ENCODE data around the gene MYBPC2. TPM values are rescaled to one million over a fixed set of nuclear protein-coding genes. Genes with fewer than 3 reads are reported as not detected.

Gene MYBPC2
- total RNA-seq, 2 experiments from 2014 or later: 0.08 TPM; not detected in 1

DNA sequence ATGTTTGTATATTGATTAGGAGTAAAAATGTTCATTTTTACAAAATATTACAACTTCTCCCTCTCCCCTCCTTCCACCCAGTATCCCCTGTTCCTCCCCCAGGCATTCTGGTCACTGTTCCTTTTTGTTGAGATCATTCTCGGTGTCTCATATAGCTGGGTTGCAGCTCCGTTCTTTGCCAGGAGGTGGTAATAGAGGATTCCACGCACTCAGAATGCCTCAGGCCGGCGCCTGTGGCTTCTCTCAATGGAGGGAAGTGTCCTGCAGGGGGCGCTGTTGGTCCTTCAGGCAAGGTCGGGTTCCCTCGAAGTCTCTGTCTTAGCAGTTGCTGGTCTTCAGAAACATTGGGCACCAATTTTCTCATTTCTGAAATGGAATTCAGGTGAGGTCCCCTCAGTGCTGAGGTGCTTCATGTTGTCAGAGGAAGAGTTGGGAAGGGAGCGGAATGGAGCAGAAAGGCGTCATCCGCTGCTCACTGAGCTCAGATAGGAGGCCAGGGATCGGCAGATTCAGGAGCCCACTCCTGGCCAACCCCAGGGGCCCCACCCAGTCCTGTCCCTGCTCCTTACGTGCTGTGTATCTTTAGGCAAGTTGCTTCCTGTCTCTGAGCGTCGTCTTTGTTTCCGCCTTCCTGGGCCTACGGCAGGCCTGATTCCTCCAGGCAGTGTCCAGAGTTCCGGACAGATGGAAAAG, 54.3 kb downstream of the MYBPC2 start:
- H3K9me3 ChIP-seq (ENCODE audit: control insufficient read depth in 1 of 2, insufficient read depth in 1 of 2, low read length in 2 of 2): peaks cover 0 to 3% of the 10 kb centered on the region in 2 experiments
- intact Hi-C loops (cut with DNase I, micrococcal nuclease): no loop called here
- no peak for ATAC-seq (ENCODE audit: poor library complexity)
- POLR2A ChIA-PET: no interaction called here
- no peak overlapping the region for H3K4me3 ChIP-seq (ENCODE audit: low read length)
- H3K27ac Mint-ChIP-seq: no peak overlapping the region
- H3K36me3 ChIP-seq (ENCODE audit: insufficient read depth, low read length): peaks cover 11% of the 10 kb centered on the region
- H3K4me1 ChIP-seq (ENCODE audit: insufficient read depth, low read length): peaks cover 20% of the 10 kb centered on the region
- no peaks in the 10 kb centered on the region for H3K9me3 Mint-ChIP-seq
- no peaks in the 10 kb centered on the region for H3K27me3 ChIP-seq (ENCODE audit: control insufficient read depth in 1 of 2, insufficient read depth in 2 of 2, low read length in 2 of 2)
- CTCF ChIA-PET: no interaction called here
- H3K36me3 Mint-ChIP-seq (ENCODE audit: low read depth): peaks cover 59% of the 10 kb centered on the region
- H3K27me3 Mint-ChIP-seq: no peaks in the 10 kb centered on the region
- DNase-seq: peak in 12 of 14 experiments; percentile 17 to 74 (median 44)
- no peak overlapping the region for H3K4me3 Mint-ChIP-seq
- TF ChIP-seq, protein P1, sequence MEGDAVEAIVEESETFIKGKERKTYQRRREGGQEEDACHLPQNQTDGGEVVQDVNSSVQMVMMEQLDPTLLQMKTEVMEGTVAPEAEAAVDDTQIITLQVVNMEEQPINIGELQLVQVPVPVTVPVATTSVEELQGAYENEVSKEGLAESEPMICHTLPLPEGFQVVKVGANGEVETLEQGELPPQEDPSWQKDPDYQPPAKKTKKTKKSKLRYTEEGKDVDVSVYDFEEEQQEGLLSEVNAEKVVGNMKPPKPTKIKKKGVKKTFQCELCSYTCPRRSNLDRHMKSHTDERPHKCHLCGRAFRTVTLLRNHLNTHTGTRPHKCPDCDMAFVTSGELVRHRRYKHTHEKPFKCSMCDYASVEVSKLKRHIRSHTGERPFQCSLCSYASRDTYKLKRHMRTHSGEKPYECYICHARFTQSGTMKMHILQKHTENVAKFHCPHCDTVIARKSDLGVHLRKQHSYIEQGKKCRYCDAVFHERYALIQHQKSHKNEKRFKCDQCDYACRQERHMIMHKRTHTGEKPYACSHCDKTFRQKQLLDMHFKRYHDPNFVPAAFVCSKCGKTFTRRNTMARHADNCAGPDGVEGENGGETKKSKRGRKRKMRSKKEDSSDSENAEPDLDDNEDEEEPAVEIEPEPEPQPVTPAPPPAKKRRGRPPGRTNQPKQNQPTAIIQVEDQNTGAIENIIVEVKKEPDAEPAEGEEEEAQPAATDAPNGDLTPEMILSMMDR (IDR thresholded peaks at IDR 0.05): peak; percentile 58
- H3K27ac ChIP-seq (ENCODE audit: low read depth in 1 of 2, low read length in 2 of 2): no peak overlapping the region
- H3K4me1 Mint-ChIP-seq (ENCODE audit: low read depth): peaks cover 34% of the 10 kb centered on the region

DNA sequence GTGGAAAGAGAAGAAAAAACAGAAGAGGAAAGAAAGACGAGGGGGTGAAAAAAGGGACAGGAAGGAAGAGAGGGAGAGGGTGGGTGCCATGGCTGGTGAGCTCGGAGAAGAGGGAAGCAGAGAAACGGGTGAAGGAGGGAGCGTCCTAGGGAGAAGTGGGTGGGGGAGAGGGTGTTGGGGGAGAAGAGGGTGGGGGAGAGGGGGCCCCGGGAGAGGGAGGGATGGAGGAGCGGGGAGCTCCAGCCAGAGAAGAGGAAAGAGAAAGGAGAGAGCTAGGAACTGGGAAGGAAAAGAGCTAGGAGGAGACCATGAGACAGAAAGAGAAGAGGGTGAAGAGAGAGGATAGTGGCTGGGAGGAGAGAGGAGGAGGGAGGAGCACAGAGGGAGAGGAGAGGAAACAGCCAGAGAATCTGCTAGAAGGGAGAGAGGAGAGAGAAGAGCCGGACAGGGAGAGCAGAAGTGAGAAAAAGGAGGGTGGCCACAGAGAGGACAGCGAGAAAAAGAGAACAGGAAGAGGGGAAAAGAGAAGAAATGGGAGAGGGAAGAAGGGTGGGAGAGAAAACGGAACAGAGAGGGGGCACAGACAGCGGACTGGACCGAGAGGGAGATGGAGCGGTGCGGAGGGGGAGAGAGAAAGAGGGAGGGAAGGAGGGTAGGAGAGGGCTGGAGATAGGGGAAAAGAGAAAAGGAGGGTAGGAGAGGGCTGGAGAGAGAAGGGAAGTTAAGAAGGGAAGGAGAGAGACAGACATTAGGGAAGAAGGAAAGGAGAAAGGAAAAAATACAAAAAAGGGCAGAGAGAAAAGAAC, 55.9 kb downstream of the MYBPC2 start:
- peaks cover 0 to 3% of the 10 kb centered on the region in 2 experiments for H3K9me3 ChIP-seq (ENCODE audit: control insufficient read depth in 1 of 2, insufficient read depth in 1 of 2, low read length in 2 of 2)
- no peaks in the 10 kb centered on the region for H3K27me3 Mint-ChIP-seq
- H3K4me1 Mint-ChIP-seq (ENCODE audit: low read depth): peaks cover 39% of the 10 kb centered on the region
- TF ChIP-seq, protein P1 (IDR thresholded peaks at IDR 0.05): no peak
- DNase-seq (no peak), ATAC-seq (ENCODE audit: poor library complexity) (no peak)
- ChIA-PET POLR2A (no interaction called here), CTCF (no interaction called here)
- H3K27ac Mint-ChIP-seq: no peak overlapping the region
- H3K27me3 ChIP-seq (ENCODE audit: control insufficient read depth in 1 of 2, insufficient read depth in 2 of 2, low read length in 2 of 2): no peaks in the 10 kb centered on the region
- no peaks in the 10 kb centered on the region for H3K36me3 ChIP-seq (ENCODE audit: insufficient read depth, low read length)
- H3K36me3 Mint-ChIP-seq (ENCODE audit: low read depth): peaks cover 43% of the 10 kb centered on the region
- H3K4me3 Mint-ChIP-seq: no peak overlapping the region
- no peak overlapping the region for H3K4me3 ChIP-seq (ENCODE audit: low read length)
- H3K9me3 Mint-ChIP-seq: no peaks in the 10 kb centered on the region
- intact Hi-C loops (cut with DNase I, micrococcal nuclease): no loop called here
- H3K4me1 ChIP-seq (ENCODE audit: insufficient read depth, low read length): peaks cover 25% of the 10 kb centered on the region
- H3K27ac ChIP-seq (ENCODE audit: low read depth in 1 of 2, low read length in 2 of 2): no peak overlapping the region

DNA sequence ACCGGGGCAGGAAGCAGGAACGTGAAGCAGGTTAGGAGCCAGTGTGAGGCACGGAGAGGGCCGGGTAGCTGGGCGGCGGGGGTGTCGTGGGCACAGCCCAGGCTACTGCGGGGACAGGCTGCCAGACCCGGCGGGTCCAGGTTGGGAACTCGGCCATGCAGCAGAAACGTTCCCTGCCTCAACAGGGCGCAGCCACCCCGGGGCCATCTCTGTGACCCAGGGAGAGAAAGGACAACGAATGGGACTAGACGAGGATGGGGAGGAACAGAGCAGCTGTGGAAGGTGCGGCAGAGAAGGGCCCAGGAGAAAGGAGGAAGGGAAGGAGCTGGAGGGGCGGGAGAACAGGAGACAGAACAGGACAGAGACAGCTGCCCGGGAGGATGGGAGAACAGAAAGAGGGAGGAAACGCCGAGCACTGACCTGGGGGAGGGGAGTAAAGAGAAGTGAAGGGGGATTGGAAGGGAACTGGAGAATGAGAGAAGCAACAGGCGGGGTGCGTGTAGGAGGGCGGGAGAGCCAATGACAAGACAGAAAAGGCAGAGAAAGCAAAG, 56.8 kb downstream of the MYBPC2 start:
- no peak overlapping the region for H3K27ac ChIP-seq (ENCODE audit: low read depth in 1 of 2, low read length in 2 of 2)
- ATAC-seq (ENCODE audit: poor library complexity) (no peak), DNase-seq (no peak)
- peaks cover 35% of the 10 kb centered on the region for H3K36me3 Mint-ChIP-seq (ENCODE audit: low read depth)
- H3K27me3 Mint-ChIP-seq: no peaks in the 10 kb centered on the region
- ChIA-PET CTCF (no interaction called here), POLR2A (no interaction called here)
- no peaks in the 10 kb centered on the region for H3K27me3 ChIP-seq (ENCODE audit: control insufficient read depth in 1 of 2, insufficient read depth in 2 of 2, low read length in 2 of 2)
- TF ChIP-seq, protein P1 (IDR thresholded peaks at IDR 0.05): no peak
- H3K9me3 Mint-ChIP-seq: no peaks in the 10 kb centered on the region
- peaks cover 0 to 3% of the 10 kb centered on the region in 2 experiments for H3K9me3 ChIP-seq (ENCODE audit: control insufficient read depth in 1 of 2, insufficient read depth in 1 of 2, low read length in 2 of 2)
- no peak overlapping the region for H3K4me3 ChIP-seq (ENCODE audit: low read length)
- peaks cover 42% of the 10 kb centered on the region for H3K4me1 Mint-ChIP-seq (ENCODE audit: low read depth)
- H3K27ac Mint-ChIP-seq: no peak overlapping the region
- H3K4me3 Mint-ChIP-seq: no peak overlapping the region
- intact Hi-C loops (cut with DNase I, micrococcal nuclease): no loop called here
- peaks cover 25% of the 10 kb centered on the region for H3K4me1 ChIP-seq (ENCODE audit: insufficient read depth, low read length)
- H3K36me3 ChIP-seq (ENCODE audit: insufficient read depth, low read length): no peaks in the 10 kb centered on the region
